Middle frontal gyrus (tissue), 1 donor: Measurements from ENCODE around the gene TNFRSF25.

Experiments used
- DNase-seq: peaks from one replicate; pipeline ENCODE4 v3.0.0-alpha.2; 2015; ENCODE audit warnings: low spot score; ENCODE audit errors: extremely low spot score

Gene TNFRSF25

DNA sequence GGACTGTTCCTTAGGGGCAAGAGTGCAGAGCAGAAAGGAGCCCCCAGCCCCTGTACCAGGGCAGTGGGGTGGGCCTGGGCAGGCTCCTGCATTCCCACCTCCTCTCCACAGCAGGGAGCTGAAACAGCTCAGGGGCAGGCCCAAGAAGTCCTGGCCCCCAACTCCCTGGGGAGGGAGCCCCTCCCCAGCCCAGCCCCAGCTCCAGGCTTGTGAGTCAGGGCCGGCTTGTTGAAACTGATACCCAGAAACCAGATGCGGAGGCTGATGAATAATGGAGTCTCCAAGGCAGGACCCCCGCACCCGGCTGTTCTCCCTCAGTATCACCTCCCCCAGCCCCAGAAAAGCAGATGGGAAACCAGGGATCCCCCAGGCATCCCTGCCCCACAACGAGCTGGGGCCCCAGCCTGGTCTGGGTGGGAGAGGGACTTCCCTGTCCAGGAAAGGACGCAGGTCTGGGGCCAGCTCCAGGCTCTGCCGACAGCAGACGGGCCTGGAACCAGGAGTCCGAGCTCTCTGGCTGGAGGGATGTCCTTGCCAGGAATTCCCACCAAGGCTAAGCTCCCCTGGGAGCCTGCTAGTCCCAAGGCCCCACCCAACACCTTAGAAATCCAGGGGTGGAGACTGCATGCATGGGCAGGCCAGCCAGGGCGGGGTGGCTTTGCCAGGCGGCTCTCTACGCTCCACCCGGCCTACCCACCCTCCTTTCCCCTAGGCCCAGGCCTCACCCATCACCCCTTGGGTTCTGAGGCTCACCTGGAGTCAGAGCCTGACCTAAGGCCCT, 22.8 kb upstream of the TNFRSF25 start:
- DNase-seq = no peak

GRCh38 chr1:6487804-6488484, 22.0 kb upstream of the TNFRSF25 start:
- no peak for DNase-seq

DNA sequence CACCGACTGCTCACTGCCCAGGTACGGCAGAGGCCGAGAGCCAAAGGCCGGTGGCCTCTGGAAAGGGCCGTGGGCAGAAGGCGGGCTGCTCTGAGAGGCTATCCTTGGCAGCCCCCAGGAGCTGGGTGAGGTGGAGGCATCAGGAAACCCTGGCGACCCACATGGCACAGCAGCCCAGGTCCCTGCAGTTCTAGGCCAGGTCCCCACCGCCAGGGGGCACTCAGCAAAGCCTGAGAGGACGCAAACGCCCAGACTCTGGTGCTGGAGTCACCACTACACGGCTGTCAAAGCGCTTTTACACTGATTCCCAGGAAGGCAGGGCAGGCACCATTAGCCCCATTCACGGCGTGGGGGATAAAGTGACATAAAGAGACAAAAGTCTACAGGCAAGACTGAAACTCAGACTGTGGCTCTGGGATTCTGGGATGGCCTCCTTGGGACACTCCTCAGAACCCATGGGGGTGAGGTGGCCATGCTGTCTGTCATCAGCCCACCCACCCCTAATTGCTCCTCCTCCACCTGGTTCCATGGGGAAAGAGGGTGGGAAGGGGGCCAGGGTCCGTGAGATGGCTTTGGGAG, 20.5 kb upstream of the TNFRSF25 start:
- DNase-seq = peak; percentile 42

- DNase-seq = no peak
Measured at GRCh38 chr1:6485168-6486101, 19.5 kb upstream of the TNFRSF25 start.

GRCh38 chr1:6484826-6485167, 18.8 kb upstream of the TNFRSF25 start:
- DNase-seq = no peak

GRCh38 chr1:6483761-6484117, 17.8 kb upstream of the TNFRSF25 start:
- DNase-seq = no peak

- no peak for DNase-seq
Measured at GRCh38 chr1:6483017-6483760, 17.2 kb upstream of the TNFRSF25 start.

GRCh38 chr1:6481820-6482219, 15.8 kb upstream of the TNFRSF25 start:
- DNase-seq = no peak

- no peak for DNase-seq
Measured at GRCh38 chr1:6477039-6477820, 11.3 kb upstream of the TNFRSF25 start.

GRCh38 chr1:6476483-6476882, 10.5 kb upstream of the TNFRSF25 start:
- DNase-seq = no peak

DNA sequence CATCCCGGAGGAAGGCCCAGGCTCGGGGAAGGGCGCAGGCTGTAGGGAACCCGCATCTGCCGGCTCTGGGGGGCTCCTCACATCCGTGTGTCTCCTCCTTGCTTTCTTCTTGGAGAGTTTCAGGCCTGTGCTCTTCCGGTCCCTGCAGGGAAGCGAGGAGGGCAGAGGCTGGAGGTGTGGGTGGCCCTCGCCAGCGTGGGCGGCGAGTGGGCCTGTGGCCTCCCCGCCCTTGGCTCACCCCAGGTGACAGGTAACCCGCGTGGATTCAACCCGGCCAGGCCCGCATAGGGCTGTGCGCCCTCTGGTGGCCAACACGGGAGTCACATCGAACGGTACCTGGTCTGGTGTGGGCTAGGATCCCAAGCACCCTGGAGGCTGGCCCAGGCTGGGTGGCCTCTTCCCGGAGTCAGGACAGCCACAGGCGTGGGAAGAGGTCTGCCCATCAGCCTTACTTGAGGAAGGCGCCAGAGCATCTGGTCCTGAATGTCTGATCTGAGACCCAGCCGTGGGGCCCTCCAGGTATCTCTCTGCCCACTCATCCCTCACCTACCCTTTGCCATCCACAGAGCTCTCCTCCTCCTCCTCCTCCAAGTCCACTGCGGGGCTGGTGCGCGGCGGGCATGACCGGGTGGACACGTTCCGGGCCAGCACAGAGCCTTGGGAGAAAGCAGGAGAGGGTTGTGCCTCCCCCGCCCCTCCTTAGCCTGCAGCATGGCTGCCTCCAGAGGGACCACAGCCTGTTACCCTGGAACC, 9.6 kb upstream of the TNFRSF25 start:
- DNase-seq = no peak

- DNase-seq = no peak
Measured at GRCh38 chr1:6474815-6475282, 8.9 kb upstream of the TNFRSF25 start.

GRCh38 chr1:6473974-6474814, 8.2 kb upstream of the TNFRSF25 start:
- DNase-seq = no peak

- DNase-seq = no peak
Measured at GRCh38 chr1:6473156-6473555, 7.2 kb upstream of the TNFRSF25 start.

GRCh38 chr1:6472391-6472790, 6.4 kb upstream of the TNFRSF25 start:
- no peak for DNase-seq

DNA sequence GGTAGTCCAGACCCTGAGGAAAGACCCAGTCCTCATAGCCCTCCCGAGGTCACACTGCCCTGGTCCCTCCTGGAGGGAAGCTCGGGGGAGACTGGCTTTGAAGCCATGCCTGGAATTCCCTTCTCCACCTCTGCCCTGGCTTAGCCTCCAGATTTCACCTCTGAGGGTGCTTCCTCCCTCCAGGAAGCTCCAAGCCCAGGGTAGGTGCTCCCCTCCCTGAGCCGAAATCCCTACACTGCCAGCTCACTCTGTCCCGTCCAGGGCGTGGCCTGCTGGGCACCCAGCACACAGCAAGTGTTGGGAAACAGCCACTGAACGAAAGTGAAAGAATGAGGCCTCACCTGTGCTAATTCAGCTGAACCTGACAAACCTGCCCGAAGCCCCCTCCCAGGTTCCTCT, 6.0 kb upstream of the TNFRSF25 start:
- no peak for DNase-seq

DNA sequence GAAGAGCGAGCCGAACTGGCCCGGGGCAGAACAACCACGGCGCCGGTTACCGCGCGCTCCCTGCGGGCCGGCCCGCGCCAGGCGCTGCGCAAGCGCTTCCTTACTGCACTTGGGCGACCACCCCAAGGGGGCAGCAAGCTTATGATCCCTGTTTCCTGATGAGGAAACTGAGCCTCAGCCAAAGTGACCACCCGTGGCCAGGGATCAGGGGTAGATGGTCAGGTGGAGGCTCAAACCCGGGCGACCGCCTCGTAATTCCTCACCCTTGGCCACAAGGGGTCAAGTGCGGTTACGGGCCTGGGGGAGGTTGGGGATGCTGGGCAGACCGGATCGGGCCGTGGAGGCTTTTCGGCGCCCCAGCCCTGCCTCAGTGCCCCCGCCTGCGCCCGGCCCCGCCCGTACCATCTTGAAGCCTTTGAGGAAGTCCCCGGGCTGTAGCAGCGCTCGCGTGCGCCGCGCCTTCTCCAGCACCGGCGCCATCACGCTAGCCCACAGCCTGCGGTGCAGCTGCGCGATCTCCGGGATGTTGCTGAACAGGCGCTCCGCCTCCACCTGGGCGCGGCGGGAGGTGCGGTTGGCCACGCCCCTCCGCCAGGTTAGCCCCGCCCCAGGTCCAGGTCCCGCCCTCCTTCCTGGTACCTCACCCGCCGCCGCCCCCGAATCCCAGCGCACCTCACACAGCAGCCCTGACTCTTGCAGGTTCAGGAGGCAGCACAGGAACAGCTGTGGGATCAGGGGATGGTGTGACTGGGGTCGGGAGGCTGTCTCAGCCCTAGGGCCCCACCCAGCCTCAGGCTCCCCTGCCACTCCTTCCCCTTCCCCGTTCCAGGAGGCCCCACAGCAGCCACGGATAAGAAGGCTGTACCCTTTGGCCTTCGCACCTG, 5.4 kb upstream of the TNFRSF25 start:
- no peak for DNase-seq
